Measurements from ENCODE around the gene RPL38. TPM values are rescaled to one million over a fixed set of nuclear protein-coding genes. Genes with fewer than 3 reads are reported as not detected.
A peak's percentile ranks its signal among the peaks of the same experiment; 100 is the strongest.

RPL38 gene
- total and polyA plus RNA-seq, 2 experiments from 2014 or later = 286 to 5,312 TPM

DNA sequence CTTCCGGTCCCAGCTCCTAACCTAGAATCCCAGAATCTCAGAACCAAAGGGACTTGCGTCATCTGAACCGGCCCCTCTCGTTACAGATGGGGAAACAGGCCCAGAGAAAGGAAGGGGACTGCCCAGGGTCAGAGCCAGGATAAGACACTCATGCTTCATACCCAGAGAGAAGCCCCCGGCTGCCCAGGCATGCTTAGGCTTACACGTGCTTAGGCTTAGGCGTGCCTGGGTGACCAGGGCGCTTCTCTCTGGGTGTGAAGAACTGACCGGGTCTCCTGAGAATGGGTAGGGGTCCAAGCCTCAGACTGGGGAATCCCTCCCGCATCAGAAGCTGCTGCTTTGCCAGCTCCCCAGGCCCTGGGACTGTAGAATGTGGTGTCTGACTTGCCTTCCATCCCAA, 40.6 kb downstream of the RPL38 start:
- Histone ChIP-seq H3K4me2 (no peak overlapping the region), H3K4me3 (no peak overlapping the region), H3F3A (replicated peaks; ENCODE audit: low read depth) (0 out of 2 replicates have a peak, but pooled peaks cover 4% of the 10 kb centered on the region), H3K27me3 (ENCODE audit: insufficient read depth) (no peaks in the 10 kb centered on the region), H4K20me1 (replicated peaks; ENCODE audit: insufficient read depth) (no peaks in the 10 kb centered on the region), H3K27ac (ENCODE audit: low read depth) (no peak overlapping the region), H3K4me1 (ENCODE audit: insufficient read depth) (peaks cover 12% of the 10 kb centered on the region), H2AFZ (no peak overlapping the region), H3K9me2 (ENCODE audit: insufficient read depth) (no peaks in the 10 kb centered on the region), H3K79me2 (replicated peaks; ENCODE audit: insufficient read depth) (no peaks in the 10 kb centered on the region), H3K36me3 (ENCODE audit: insufficient read depth) (no peaks in the 10 kb centered on the region)
- Mint-ChIP-seq H3K27ac (no peak overlapping the region; the same call in 1 of the 2 replicates), H3K9me3 (peaks cover 22% of the 10 kb centered on the region), H3K4me1 (peaks cover 35% of the 10 kb centered on the region), H3K27me3 (ENCODE audit: insufficient read depth, low read depth, poor library complexity) (peaks cover 28% of the 10 kb centered on the region), H3K4me3 (no peak overlapping the region), H3K36me3 (ENCODE audit: low read depth) (peaks cover 14% of the 10 kb centered on the region)
- TF ChIP-seq, protein P1, sequence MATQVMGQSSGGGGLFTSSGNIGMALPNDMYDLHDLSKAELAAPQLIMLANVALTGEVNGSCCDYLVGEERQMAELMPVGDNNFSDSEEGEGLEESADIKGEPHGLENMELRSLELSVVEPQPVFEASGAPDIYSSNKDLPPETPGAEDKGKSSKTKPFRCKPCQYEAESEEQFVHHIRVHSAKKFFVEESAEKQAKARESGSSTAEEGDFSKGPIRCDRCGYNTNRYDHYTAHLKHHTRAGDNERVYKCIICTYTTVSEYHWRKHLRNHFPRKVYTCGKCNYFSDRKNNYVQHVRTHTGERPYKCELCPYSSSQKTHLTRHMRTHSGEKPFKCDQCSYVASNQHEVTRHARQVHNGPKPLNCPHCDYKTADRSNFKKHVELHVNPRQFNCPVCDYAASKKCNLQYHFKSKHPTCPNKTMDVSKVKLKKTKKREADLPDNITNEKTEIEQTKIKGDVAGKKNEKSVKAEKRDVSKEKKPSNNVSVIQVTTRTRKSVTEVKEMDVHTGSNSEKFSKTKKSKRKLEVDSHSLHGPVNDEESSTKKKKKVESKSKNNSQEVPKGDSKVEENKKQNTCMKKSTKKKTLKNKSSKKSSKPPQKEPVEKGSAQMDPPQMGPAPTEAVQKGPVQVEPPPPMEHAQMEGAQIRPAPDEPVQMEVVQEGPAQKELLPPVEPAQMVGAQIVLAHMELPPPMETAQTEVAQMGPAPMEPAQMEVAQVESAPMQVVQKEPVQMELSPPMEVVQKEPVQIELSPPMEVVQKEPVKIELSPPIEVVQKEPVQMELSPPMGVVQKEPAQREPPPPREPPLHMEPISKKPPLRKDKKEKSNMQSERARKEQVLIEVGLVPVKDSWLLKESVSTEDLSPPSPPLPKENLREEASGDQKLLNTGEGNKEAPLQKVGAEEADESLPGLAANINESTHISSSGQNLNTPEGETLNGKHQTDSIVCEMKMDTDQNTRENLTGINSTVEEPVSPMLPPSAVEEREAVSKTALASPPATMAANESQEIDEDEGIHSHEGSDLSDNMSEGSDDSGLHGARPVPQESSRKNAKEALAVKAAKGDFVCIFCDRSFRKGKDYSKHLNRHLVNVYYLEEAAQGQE (IDR thresholded peaks at IDR 0.05; ENCODE audit: unreplicated experiment) = no peak
- TF ChIP-seq STAT1 (IDR thresholded peaks at IDR 0.05; ENCODE audit: unreplicated experiment) (no peak), JUNB (IDR thresholded peaks at IDR 0.05; ENCODE audit: unreplicated experiment) (no peak), ZNF331 (CRISPR knock-in tag; IDR thresholded peaks at IDR 0.05; ENCODE audit: low read depth) (no peak), EZH2phosphoT487 (IDR thresholded peaks at IDR 0.05; ENCODE audit: unreplicated experiment) (no peak), ETS1 (IDR thresholded peaks at IDR 0.05) (no peak), EZH2 (IDR thresholded peaks at IDR 0.05; ENCODE audit: low read depth, unreplicated experiment) (no peak), ZNF114 (CRISPR knock-in tag; IDR thresholded peaks at IDR 0.05) (no peak)
- DNase-seq (ENCODE audit: low spot score) = no peak
- no peak for ATAC-seq

GRCh38 chr17:74244548-74244947, 41.1 kb downstream of the RPL38 start:
- H3K79me2 ChIP-seq (replicated peaks; ENCODE audit: insufficient read depth) = no peaks in the 10 kb centered on the region
- 0 out of 2 replicates have a peak, but pooled peaks cover 4% of the 10 kb centered on the region for H3F3A ChIP-seq (replicated peaks; ENCODE audit: low read depth)
- no peaks in the 10 kb centered on the region for H3K27me3 ChIP-seq (ENCODE audit: insufficient read depth)
- Mint-ChIP-seq H3K9me3 (peaks cover 22% of the 10 kb centered on the region), H3K27me3 (ENCODE audit: insufficient read depth, low read depth, poor library complexity) (peaks cover 26% of the 10 kb centered on the region), H3K4me1 (peaks cover 33% of the 10 kb centered on the region), H3K27ac (peak overlapping the region; percentile 18; the same call in 1 of the 2 replicates), H3K4me3 (no peak overlapping the region), H3K36me3 (ENCODE audit: low read depth) (peaks cover 14% of the 10 kb centered on the region)
- no peak overlapping the region for H3K4me3 ChIP-seq
- DNase-seq (ENCODE audit: low spot score) (no peak), ATAC-seq (no peak)
- no peaks in the 10 kb centered on the region for H3K36me3 ChIP-seq (ENCODE audit: insufficient read depth)
- H3K9me2 ChIP-seq (ENCODE audit: insufficient read depth) = no peaks in the 10 kb centered on the region
- no peak overlapping the region for H3K27ac ChIP-seq (ENCODE audit: low read depth)
- no peaks in the 10 kb centered on the region for H4K20me1 ChIP-seq (replicated peaks; ENCODE audit: insufficient read depth)
- no peak overlapping the region for H3K4me2 ChIP-seq
- H2AFZ ChIP-seq = no peak overlapping the region
- peaks cover 12% of the 10 kb centered on the region for H3K4me1 ChIP-seq (ENCODE audit: insufficient read depth)
- TF ChIP-seq ZNF114 (CRISPR knock-in tag; IDR thresholded peaks at IDR 0.05) = no peak
- TF ChIP-seq, protein P2, sequence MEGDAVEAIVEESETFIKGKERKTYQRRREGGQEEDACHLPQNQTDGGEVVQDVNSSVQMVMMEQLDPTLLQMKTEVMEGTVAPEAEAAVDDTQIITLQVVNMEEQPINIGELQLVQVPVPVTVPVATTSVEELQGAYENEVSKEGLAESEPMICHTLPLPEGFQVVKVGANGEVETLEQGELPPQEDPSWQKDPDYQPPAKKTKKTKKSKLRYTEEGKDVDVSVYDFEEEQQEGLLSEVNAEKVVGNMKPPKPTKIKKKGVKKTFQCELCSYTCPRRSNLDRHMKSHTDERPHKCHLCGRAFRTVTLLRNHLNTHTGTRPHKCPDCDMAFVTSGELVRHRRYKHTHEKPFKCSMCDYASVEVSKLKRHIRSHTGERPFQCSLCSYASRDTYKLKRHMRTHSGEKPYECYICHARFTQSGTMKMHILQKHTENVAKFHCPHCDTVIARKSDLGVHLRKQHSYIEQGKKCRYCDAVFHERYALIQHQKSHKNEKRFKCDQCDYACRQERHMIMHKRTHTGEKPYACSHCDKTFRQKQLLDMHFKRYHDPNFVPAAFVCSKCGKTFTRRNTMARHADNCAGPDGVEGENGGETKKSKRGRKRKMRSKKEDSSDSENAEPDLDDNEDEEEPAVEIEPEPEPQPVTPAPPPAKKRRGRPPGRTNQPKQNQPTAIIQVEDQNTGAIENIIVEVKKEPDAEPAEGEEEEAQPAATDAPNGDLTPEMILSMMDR (conservative IDR thresholded peaks at IDR 0.05; ENCODE audit: low read depth in 2 of 2) = no peak
- TF ChIP-seq NANOG (IDR thresholded peaks at IDR 0.05; ENCODE audit: borderline replicate concordance) = no peak
- TF ChIP-seq JUNB (IDR thresholded peaks at IDR 0.05; ENCODE audit: unreplicated experiment) = no peak
- TF ChIP-seq EZH2 (IDR thresholded peaks at IDR 0.05; ENCODE audit: low read depth, unreplicated experiment) = no peak
- no peak for TF ChIP-seq STAT1 (IDR thresholded peaks at IDR 0.05; ENCODE audit: unreplicated experiment)
- no peak for TF ChIP-seq ETS1 (IDR thresholded peaks at IDR 0.05)

All from GM23338 (cell line).